Adrenal gland (tissue), 5 donors: ENCODE results near the gene IL4R.

ENCODE experiments used
- CTCF ChIP-seq, 6 experiments: fragments of 450-650 bp in 4 of 6; fragments of 200-600 bp in 2 of 6; sonication (generic) in 1 of 6; IDR thresholded peaks; 1 replicate in 5 of 6; 2 replicates in 1 of 6; pipeline versions ENCODE4 v1.5.1 to v1.8.0; 2016 to 2021; ENCODE audit warnings: antibody characterized with exemption in 6 of 6, mild to moderate bottlenecking in 2 of 6, moderate library complexity in 1 of 6
- POLR2A ChIP-seq, 2 donors: fragments of 450-650 bp; IDR thresholded peaks; one replicate each; pipeline ENCODE4 v1.6.1; 2017; ENCODE audit warnings: antibody characterized with exemption in 2 of 2, mild to moderate bottlenecking in 2 of 2, moderate library complexity in 1 of 2
- donor health status: DM: no; HTN: no; CAD: no.

DNA sequence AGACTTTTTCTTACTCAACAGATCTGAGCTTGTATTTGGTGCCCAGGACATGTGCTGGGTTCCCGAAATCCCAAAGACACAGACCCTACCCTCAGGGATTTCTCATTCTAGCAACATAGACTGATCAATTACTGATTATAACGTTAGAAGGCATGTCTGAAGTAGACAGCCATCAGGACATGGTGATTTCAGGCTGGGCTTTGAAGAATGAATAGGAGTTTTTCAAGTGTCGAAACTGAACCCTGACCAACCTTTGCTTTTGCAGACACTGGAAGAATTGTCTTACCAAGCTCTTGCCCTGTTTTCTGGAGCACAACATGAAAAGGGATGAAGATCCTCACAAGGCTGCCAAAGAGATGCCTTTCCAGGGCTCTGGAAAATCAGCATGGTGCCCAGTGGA, 48.2 kb downstream of the IL4R start:
- no peak for TF ChIP-seq CTCF (IDR thresholded peaks at IDR 0.05)
- no peak for TF ChIP-seq POLR2A (IDR thresholded peaks at IDR 0.05)
